Colonic mucosa (tissue), 4 donors: ENCODE measurements around the gene RBM34. TPM values are rescaled to one million over a fixed set of nuclear protein-coding genes. Genes with fewer than 3 reads are reported as not detected.
A peak's percentile ranks its signal among the peaks of the same experiment; 100 is the strongest.
"Not testable (repeated sequence)": the region's sequence is repeated elsewhere in the genome, so short reads cannot be mapped to it uniquely, and the experiment has no call there.

Source experiments
- DNase-seq: peaks from one replicate; pipeline ENCODE4 v3.0.0-alpha.2; 2020
- H3K27ac ChIP-seq: fragments of 200-600 bp; one replicate; pipeline ENCODE4 v1.8.0; 2021
- H3K27me3 ChIP-seq: fragments of 200-600 bp; one replicate; pipeline ENCODE4 v1.8.0; 2021
- H3K36me3 ChIP-seq: fragments of 200-600 bp; one replicate; pipeline ENCODE4 v1.8.0; 2021
- H3K4me1 ChIP-seq: fragments of 200-600 bp; one replicate; pipeline ENCODE4 v1.8.0; 2021; ENCODE audit warnings: mild to moderate bottlenecking
- H3K4me3 ChIP-seq: fragments of 200-600 bp; one replicate; pipeline ENCODE4 v1.8.0; 2021
- H3K9ac ChIP-seq, 2 donors: one replicate each; pipeline ENCODE4 v1.7.0; 2013; ENCODE audit warnings: control low read depth in 2 of 2, low read depth in 2 of 2, low read length in 2 of 2
- H3K9me3 ChIP-seq: fragments of 200-600 bp; one replicate; pipeline ENCODE4 v1.8.0; 2021
- CTCF ChIP-seq: fragments of 200-600 bp; IDR thresholded peaks from one replicate; pipeline ENCODE4 v1.8.0; 2022; ENCODE audit warnings: antibody characterized with exemption, mild to moderate bottlenecking
- intact Hi-C: fragments of 100-400 bp; cut with DNase I; formaldehyde crosslinking; loops from one replicate; pipeline ENCODE4 v1.14.1; 2022
- total RNA-seq, 2 donors: library from RNA; stranded (reverse); fragmentation: NEBNext Ultra II Directional in 1 of 2; extraction: Animal tissue kit (Norgen Biotek cat#: 25700) in 1 of 2; gene quantifications; one replicate each; pipeline ENCODE4 v1.2.1, GENCODE V29; 2021
- donor health status: healthy.
- donor health status: DM: no; HTN: no; CAD: no.
- donor health status: DM: no; HTN: no; CAD: no.

Gene RBM34
- total RNA-seq, 2 donors from 2014 or later = 59.8 to 61.2 TPM

DNA sequence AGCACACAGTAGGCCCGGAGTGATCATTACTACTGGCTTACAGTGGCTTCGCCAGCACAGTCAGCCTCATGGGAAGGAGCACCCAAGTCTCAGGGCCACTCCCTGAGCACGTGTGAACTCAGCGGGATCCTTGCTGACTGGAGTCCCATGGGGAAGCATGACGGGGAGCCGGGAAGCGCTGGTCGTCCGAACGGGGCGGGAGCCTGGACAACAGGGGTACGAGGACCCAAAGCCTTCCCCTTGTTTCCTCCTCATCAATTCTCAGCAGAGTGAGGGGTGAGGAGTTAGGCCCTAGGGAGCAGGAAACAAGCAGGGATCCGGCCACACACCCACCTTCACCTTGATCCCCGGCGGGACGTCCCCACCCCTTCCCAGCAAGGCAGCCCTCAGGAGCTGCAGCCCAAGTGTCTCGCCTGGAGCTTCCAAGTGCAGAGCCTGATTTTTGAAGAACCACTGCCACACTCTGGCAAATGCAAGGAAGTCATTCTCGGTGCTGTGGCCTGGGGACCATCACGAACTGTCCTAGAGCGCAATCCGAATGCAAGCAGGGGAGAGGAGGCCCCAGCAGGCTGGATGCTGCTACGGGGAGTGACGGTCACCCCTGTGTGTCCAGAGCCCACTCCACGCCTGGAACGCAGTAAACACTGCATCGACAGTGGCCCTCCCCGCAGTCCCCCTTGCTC lies 67.9 kb downstream of the RBM34 start:
- no peaks in the 10 kb centered on the region for H3K9me3 ChIP-seq
- DNase-seq = peak; percentile 68
- intact Hi-C loops = loop anchor here (5.0 kb wide), 1 partner anchor 601 kb away; no protein-coding TSS in a partner anchor
- no peaks in the 10 kb centered on the region for H3K36me3 ChIP-seq
- H3K27me3 ChIP-seq = no peaks in the 10 kb centered on the region
- H3K27ac ChIP-seq = no peak overlapping the region
- H3K9ac ChIP-seq = peak overlapping the region; percentile 33 to 59
- H3K4me1 ChIP-seq = no peaks in the 10 kb centered on the region
- TF ChIP-seq CTCF = no peak
- H3K4me3 ChIP-seq = no peak overlapping the region

- H3K27ac ChIP-seq, H3K9me3 ChIP-seq, H3K36me3 ChIP-seq, H3K4me3 ChIP-seq, DNase-seq, H3K4me1 ChIP-seq, H3K9ac ChIP-seq, H3K27me3 ChIP-seq: not testable (repeated sequence)
- intact Hi-C loops = loop anchor here (5.0 kb wide), 1 partner anchor 600 kb away; no protein-coding TSS in a partner anchor
Measured at GRCh38 chr1:235092415-235092814, 68.6 kb downstream of the RBM34 start.

DNA sequence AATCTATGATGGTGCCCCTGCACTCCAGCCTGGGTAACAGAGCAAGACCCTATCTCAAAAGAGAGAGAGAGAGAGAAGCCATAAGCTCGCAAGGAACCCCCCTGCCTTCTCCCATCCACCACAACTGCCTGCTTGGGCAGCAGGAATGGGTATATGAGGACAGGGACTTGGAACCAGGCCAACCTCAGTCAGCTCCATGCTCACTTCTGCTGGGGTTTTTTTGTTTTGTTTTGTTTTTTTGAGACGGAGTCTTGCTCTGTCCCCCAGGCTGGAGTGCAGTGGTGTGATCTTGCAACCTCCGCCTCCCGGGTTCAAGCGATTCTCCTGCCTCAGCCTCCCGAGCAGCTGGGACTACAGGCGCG lies 69.0 kb downstream of the RBM34 start:
- not testable (repeated sequence) for H3K9ac ChIP-seq, H3K9me3 ChIP-seq, H3K27me3 ChIP-seq, H3K4me1 ChIP-seq, H3K4me3 ChIP-seq, H3K27ac ChIP-seq, H3K36me3 ChIP-seq, DNase-seq
- intact Hi-C loops = loop anchor here (5.0 kb wide), 1 partner anchor 600 kb away; no protein-coding TSS in a partner anchor

- H3K4me3 ChIP-seq, H3K36me3 ChIP-seq, H3K27me3 ChIP-seq, H3K4me1 ChIP-seq, H3K9me3 ChIP-seq, DNase-seq, H3K27ac ChIP-seq, H3K9ac ChIP-seq: not testable (repeated sequence)
- intact Hi-C loops = loop anchor here (5.0 kb wide), 1 partner anchor 599 kb away; no protein-coding TSS in a partner anchor
Measured at GRCh38 chr1:235091319-235092044, 69.6 kb downstream of the RBM34 start.

DNA sequence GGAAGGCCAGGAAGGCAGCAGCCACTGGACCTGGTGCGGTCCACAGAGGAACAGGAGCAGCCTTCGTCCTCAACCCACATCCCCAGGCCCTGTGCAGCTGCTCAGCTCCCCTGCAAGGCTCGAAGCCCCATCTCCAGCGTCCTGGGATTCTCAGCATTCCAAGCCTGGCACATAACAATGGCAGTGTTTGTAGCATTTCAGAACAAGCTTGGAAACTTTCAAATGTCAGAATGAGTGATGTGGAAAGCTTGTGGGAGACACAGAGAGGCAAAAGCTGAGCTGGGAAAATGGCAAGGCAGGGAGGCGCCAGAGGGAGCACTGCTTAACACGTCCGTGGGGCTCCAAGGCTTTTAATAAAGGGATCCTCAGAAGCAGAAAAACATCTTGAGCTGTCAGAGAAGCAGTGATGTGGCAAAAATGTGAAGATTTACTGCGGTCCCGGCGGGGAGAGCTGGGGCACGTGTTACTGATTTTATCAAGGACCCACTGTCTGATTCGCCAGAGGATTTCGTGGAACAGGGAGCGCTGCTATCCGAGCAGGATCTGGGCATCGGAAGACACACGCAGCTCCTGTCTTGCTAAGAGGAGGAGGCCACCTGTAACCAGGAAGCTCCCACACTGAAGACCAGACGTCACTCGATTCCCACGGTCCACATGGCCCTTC lies 70.5 kb downstream of the RBM34 start:
- Histone ChIP-seq H3K9me3 (no peaks in the 10 kb centered on the region), H3K27me3 (no peaks in the 10 kb centered on the region), H3K36me3 (no peaks in the 10 kb centered on the region), H3K9ac (no peak overlapping the region), H3K4me1 (no peaks in the 10 kb centered on the region), H3K27ac (no peak overlapping the region), H3K4me3 (no peak overlapping the region)
- intact Hi-C loops = loop anchor here (5.0 kb wide), 1 partner anchor 598 kb away; no protein-coding TSS in a partner anchor
- DNase-seq = no peak
- no peak for TF ChIP-seq CTCF

GRCh38 chr1:235088907-235089306 lies 72.1 kb downstream of the RBM34 start:
- Histone ChIP-seq H3K9ac (no peak overlapping the region), H3K9me3 (no peaks in the 10 kb centered on the region), H3K4me3 (no peak overlapping the region), H3K27ac (no peak overlapping the region), H3K27me3 (no peaks in the 10 kb centered on the region), H3K4me1 (no peaks in the 10 kb centered on the region), H3K36me3 (no peaks in the 10 kb centered on the region)
- no peak for DNase-seq
- no peak for TF ChIP-seq CTCF
- intact Hi-C loops = loop anchor here (10.0 kb wide), 1 partner anchor 364 kb away; no protein-coding TSS in a partner anchor
